Measurements from ENCODE around the gene MLLT10. TPM values are rescaled to one million over a fixed set of nuclear protein-coding genes. Genes with fewer than 3 reads are reported as not detected.
A peak's percentile ranks its signal among the peaks of the same experiment; 100 is the strongest.
"Not testable (repeated sequence)": the region's sequence is repeated elsewhere in the genome, so short reads cannot be mapped to it uniquely, and the experiment has no call there.

The MLLT10 gene
- total RNA-seq, 1 donor = 36.1 TPM

DNA sequence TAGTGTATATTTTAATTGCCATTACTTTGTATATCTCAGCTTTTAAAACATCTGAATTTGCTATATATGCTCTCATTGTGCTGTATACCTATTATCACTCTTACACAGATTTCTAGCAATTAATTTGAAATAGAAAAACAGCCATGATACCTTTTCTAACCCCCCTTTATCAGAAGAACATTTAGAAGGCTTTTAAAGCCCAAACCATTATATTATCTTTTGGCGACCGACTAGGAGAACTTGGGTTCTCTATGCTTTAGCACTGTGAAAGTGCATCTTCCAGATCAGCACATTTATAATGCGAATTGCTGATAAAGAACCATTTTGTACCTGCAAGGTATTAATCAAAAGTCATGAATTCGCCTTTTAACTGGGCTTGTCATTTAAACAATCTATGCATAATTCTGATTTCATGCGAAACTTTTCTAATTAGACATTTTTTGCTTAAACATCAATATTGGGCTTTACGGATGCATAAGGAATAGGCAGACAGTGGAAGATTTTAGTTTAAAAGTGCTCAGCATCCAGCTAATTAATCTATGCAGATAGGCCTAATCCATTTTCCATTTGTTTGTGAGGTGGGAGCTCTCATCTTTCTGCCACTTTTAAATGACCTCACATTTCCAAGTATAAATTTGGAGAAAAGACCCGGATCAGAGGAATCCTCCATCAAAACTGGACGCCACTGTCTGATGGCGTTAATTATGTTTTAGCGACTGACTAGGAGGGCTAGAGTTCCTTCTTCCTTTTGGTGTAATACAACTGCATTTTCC, 1.2 kb upstream of the MLLT10 start:
- TF ChIP-seq, protein P1, sequence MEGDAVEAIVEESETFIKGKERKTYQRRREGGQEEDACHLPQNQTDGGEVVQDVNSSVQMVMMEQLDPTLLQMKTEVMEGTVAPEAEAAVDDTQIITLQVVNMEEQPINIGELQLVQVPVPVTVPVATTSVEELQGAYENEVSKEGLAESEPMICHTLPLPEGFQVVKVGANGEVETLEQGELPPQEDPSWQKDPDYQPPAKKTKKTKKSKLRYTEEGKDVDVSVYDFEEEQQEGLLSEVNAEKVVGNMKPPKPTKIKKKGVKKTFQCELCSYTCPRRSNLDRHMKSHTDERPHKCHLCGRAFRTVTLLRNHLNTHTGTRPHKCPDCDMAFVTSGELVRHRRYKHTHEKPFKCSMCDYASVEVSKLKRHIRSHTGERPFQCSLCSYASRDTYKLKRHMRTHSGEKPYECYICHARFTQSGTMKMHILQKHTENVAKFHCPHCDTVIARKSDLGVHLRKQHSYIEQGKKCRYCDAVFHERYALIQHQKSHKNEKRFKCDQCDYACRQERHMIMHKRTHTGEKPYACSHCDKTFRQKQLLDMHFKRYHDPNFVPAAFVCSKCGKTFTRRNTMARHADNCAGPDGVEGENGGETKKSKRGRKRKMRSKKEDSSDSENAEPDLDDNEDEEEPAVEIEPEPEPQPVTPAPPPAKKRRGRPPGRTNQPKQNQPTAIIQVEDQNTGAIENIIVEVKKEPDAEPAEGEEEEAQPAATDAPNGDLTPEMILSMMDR (IDR thresholded peaks at IDR 0.05; ENCODE audit: insufficient read depth, low read length) = no peak
- H3K4me3 ChIP-seq (ENCODE audit: low read depth, low read length) = peak overlapping the region; percentile 71
- no peak for DNase-seq (ENCODE audit: low read depth)

DNA sequence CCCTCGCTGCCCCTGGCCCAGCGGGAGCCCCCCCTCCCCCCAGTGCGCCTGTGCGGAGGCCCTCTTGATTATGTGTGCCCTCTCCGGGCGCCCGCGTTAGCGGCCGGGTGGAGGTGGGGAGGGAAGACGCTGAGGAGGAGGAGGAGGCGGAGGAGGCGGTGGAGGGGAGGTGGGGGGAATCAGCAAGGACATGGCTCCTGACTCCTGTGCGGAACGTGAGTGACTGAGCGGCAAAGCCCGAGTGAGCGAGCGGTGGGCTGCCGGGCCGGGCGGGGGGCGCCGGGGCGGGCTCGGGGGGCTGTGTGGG, 201 bp downstream of the MLLT10 start:
- H3K4me3 ChIP-seq (ENCODE audit: low read depth, low read length) = peak overlapping the region; percentile 86
- no peak for DNase-seq (ENCODE audit: low read depth)
- TF ChIP-seq, protein P1 (IDR thresholded peaks at IDR 0.05; ENCODE audit: insufficient read depth, low read length) = no peak

DNA sequence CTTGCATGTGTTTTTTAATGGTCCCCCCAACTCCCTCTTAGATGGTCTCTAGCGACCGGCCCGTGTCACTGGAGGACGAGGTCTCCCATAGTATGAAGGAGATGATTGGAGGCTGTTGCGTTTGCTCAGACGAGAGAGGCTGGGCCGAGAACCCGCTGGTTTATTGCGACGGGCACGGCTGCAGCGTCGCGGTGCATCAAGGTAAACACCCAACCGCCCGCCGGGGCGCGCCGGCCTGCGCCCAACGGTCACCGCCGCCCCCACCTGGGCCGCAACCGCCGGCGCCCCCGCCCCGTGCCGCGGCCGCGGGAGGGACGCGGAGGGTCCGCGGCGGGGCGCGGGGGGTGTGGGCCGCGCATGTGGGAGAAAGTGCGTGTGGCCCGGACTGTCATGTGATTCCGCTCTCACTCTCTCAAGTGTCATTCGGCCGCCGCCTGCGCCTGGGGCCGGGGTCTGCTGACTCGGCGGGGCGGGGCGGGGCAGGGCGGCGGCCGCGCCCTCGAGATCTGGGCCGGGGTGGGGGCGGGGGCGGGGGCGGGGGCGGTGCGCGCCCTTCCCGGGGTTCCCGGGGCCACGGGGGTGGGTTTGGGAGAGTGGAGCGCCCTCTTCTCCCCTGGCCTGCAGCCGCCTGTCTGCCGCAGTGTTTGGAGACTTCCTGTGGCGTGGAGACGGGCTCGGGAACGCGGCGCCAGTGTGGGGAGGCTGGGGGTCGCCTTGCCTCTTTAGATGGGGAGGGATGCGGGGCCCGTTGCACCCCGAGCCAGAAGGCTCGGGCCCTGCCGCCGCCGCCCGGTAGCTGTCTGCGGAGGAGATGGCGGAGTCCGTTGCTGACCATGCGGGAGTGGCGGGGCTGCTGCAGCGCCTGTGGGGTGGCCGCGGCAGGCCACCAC, 817 bp downstream of the MLLT10 start:
- TF ChIP-seq, protein P1 (IDR thresholded peaks at IDR 0.05; ENCODE audit: insufficient read depth, low read length) = no peak
- peak overlapping the region; percentile 86 for H3K4me3 ChIP-seq (ENCODE audit: low read depth, low read length)
- no peak for DNase-seq (ENCODE audit: low read depth)

DNA sequence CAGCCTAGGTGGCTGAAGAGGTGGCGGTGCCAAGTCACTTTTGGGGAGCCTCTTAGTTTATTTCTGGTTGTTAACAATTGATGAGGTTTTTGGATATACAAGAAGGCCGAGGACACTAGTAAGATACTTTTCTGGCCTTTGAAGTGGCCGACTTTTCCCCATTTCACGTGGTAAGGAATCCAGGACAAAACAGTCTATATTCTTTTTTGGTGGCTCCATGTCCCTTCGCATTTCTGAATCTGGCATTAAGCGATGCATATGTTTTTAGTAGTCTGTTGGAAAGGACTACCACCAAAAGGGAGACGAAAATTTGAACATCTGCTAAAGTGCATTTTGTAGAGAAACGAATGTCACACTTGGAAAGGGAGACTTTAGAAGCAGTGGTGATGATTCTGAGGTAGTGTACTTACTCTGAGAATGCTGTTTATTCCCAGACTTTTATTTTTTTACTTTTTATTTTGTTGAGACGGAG, 1.5 kb downstream of the MLLT10 start:
- TF ChIP-seq, protein P1 (IDR thresholded peaks at IDR 0.05; ENCODE audit: insufficient read depth, low read length) = no peak
- DNase-seq (ENCODE audit: low read depth) = no peak
- H3K4me3 ChIP-seq (ENCODE audit: low read depth, low read length) = peak overlapping the region; percentile 86

DNA sequence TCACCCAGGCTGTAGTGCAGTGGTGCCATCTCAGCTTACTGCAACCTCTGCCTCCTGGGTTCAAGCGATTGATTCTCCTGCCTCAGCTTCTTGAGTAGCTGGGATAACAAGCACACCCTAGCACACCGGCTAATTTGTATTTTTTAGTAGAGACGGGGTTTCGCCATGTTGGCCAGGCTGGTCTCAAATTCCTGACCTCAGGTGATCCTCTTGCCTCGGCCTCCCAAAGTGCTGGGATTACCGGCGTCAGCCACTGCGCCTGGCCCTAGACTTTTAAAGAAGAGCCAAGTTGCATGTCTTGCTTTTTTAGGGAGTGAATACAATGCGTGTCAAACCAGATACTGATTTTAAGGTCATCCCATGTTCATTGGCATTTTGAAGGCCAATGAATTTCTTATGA, 1.9 kb downstream of the MLLT10 start:
- not testable (repeated sequence) for DNase-seq (ENCODE audit: low read depth)
- peak overlapping the region; percentile 86 for H3K4me3 ChIP-seq (ENCODE audit: low read depth, low read length)

DNA sequence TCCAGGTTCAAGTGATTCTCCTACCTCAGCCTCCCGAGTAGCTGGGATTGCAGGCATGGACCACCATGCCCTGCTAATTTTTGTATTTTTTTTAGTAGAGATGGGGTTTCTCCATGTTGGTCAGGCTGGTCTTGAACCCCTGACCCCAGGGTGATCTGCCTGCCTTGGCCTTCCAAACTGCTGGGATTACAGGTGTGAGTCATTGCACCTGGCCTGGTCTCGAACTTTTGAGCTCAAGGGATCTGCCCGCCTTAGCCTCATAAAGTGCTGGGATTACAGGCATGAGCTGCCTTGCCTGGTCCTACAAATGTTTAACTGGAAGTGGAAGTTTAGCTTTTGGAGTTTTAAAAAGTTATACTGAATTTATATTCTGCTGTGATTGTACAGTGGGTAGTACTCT, 2.8 kb downstream of the MLLT10 start:
- H3K4me3 ChIP-seq (ENCODE audit: low read depth, low read length) = no peak overlapping the region
- no peak for DNase-seq (ENCODE audit: low read depth)
- TF ChIP-seq, protein P1 (IDR thresholded peaks at IDR 0.05; ENCODE audit: insufficient read depth, low read length) = no peak

DNA sequence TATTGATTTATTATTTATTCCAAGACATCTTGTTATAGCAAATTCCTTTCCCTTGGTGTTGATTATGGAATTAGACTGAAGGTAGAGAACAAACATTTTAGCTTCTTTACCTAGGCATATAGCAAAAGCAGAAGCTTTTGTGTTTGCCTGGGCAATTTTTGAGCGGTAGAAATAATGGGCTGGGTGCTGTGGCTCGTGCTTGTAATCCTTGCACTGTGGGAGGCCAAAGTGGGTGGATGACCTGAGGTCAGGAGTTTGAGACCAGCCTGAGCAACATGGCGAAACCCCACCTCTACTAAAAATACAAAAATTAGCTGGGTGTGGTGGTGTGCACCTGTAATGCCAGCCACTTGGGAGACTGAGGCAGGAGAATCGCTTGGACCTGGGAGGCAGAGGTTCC, 6.7 kb downstream of the MLLT10 start:
- not testable (repeated sequence) for H3K4me3 ChIP-seq (ENCODE audit: low read depth, low read length); DNase-seq (ENCODE audit: low read depth)
